Measurements from ENCODE around the gene ZNF189.
"Not testable (repeated sequence)": the region's sequence is repeated elsewhere in the genome, so short reads cannot be mapped to it uniquely, and the experiment has no call there.

ZNF189 gene

GRCh38 chr9:101376111-101376848 lies 22.4 kb upstream of the ZNF189 start:
- no peak overlapping the region for H3K4me2 ChIP-seq
- H3K9ac ChIP-seq = no peak overlapping the region
- H3K9me3 ChIP-seq = peaks cover 8% of the 10 kb centered on the region; the same call in 1 of the 2 replicates
- no peaks in the 10 kb centered on the region for H4K20me1 ChIP-seq
- H3K27ac ChIP-seq = no peak overlapping the region
- no peak for TF ChIP-seq Cebpa-rat (IDR thresholded peaks at IDR 0.05)
- no peak overlapping the region for H3K4me3 ChIP-seq
- no peaks in the 10 kb centered on the region for H3K27me3 ChIP-seq
- H3K36me3 ChIP-seq = no peaks in the 10 kb centered on the region
- H3K4me1 ChIP-seq = no peaks in the 10 kb centered on the region

GRCh38 chr9:101380295-101380694 lies 18.4 kb upstream of the ZNF189 start:
- Histone ChIP-seq H4K20me1 (no peaks in the 10 kb centered on the region), H3K27me3 (no peaks in the 10 kb centered on the region), H3K9ac (no peak overlapping the region), H3K36me3 (peaks cover 6% of the 10 kb centered on the region), H3K4me1 (no peaks in the 10 kb centered on the region), H3K27ac (no peak overlapping the region), H3K4me3 (no peak overlapping the region), H3K9me3 (peaks cover 15% of the 10 kb centered on the region), H3K4me2 (no peak overlapping the region)
- TF ChIP-seq Cebpa-rat (IDR thresholded peaks at IDR 0.05) = no peak

GRCh38 chr9:101381118-101381517 lies 17.5 kb upstream of the ZNF189 start:
- H3K9ac ChIP-seq = no peak overlapping the region
- no peak for TF ChIP-seq Cebpa-rat (IDR thresholded peaks at IDR 0.05)
- no peak overlapping the region for H3K27ac ChIP-seq
- peaks cover 22% of the 10 kb centered on the region for H3K9me3 ChIP-seq
- H3K4me2 ChIP-seq = no peak overlapping the region
- H3K27me3 ChIP-seq = no peaks in the 10 kb centered on the region
- H3K4me3 ChIP-seq = no peak overlapping the region
- H4K20me1 ChIP-seq = no peaks in the 10 kb centered on the region
- peaks cover 9% of the 10 kb centered on the region for H3K36me3 ChIP-seq
- no peaks in the 10 kb centered on the region for H3K4me1 ChIP-seq

DNA sequence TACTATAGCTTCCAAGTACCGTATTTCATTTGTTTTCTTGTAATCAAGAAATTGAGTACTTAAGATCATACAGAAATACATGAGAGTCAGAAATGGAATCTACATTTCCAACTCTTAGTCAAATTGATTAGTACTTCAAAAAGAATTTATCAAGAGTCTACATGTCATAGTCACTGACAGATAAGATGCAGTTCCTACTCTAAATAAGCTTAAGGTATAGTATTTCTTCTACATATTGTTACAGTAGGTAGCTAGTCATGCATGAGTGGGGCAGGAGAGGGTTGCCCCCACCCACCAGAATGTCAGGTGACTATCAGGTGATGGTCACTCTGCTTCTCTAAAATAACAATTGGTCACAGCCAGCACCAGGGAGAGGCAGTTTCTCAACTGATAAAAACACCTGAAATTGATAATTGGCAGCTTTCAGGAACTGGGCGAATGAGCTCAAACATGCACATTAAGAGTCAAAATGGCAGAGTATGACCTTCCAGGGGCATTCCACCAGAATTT lies 16.8 kb upstream of the ZNF189 start:
- Histone ChIP-seq H3K4me1 (no peaks in the 10 kb centered on the region), H3K27me3 (no peaks in the 10 kb centered on the region), H3K4me3 (no peak overlapping the region), H3K36me3 (peaks cover 9% of the 10 kb centered on the region), H3K27ac (no peak overlapping the region), H3K9ac (no peak overlapping the region), H3K9me3 (peaks cover 22% of the 10 kb centered on the region), H3K4me2 (no peak overlapping the region), H4K20me1 (no peaks in the 10 kb centered on the region)
- no peak for TF ChIP-seq Cebpa-rat (IDR thresholded peaks at IDR 0.05)

GRCh38 chr9:101383361-101383760 lies 15.3 kb upstream of the ZNF189 start:
- H3K27me3 ChIP-seq = no peaks in the 10 kb centered on the region
- no peak overlapping the region for H3K27ac ChIP-seq
- no peak overlapping the region for H3K4me3 ChIP-seq
- peaks cover 20% of the 10 kb centered on the region for H3K9me3 ChIP-seq
- H3K4me2 ChIP-seq = no peak overlapping the region
- H3K36me3 ChIP-seq = peaks cover 20% of the 10 kb centered on the region
- no peak overlapping the region for H3K9ac ChIP-seq
- no peaks in the 10 kb centered on the region for H4K20me1 ChIP-seq
- no peak for TF ChIP-seq Cebpa-rat (IDR thresholded peaks at IDR 0.05)
- no peaks in the 10 kb centered on the region for H3K4me1 ChIP-seq

GRCh38 chr9:101384873-101385536 lies 13.6 kb upstream of the ZNF189 start, which contains the start of gene BAAT:
Gene BAAT (minus strand): TSS chr9:101385006. CDS start chr9:101371404, 13,602 bp downstream.
- not testable (repeated sequence) for H3K27ac ChIP-seq, H4K20me1 ChIP-seq, H3K4me1 ChIP-seq, H3K27me3 ChIP-seq, H3K9ac ChIP-seq, H3K4me3 ChIP-seq, H3K4me2 ChIP-seq
- peaks cover 14% of the 10 kb centered on the region for H3K9me3 ChIP-seq
- peaks cover 33% of the 10 kb centered on the region for H3K36me3 ChIP-seq

- TF ChIP-seq Cebpa-rat (IDR thresholded peaks at IDR 0.05) = no peak
- H3K9me3 ChIP-seq = peaks cover 20% of the 10 kb centered on the region
- H3K36me3 ChIP-seq = peaks cover 51% of the 10 kb centered on the region
- H3K4me1 ChIP-seq = no peaks in the 10 kb centered on the region
- H3K4me3 ChIP-seq = no peak overlapping the region
- no peak overlapping the region for H3K27ac ChIP-seq
- no peak overlapping the region for H3K9ac ChIP-seq
- H3K4me2 ChIP-seq = no peak overlapping the region
- peaks cover 26% of the 10 kb centered on the region; the same call in 1 of the 2 replicates for H4K20me1 ChIP-seq
- no peaks in the 10 kb centered on the region for H3K27me3 ChIP-seq
Measured at GRCh38 chr9:101387871-101388506, 10.7 kb upstream of the ZNF189 start.

GRCh38 chr9:101388507-101388993 lies 10.1 kb upstream of the ZNF189 start:
- Histone ChIP-seq H3K27ac (no peak overlapping the region), H3K4me2 (no peak overlapping the region), H4K20me1 (peaks cover 26% of the 10 kb centered on the region; the same call in 1 of the 2 replicates), H3K27me3 (no peaks in the 10 kb centered on the region), H3K4me1 (no peaks in the 10 kb centered on the region), H3K4me3 (no peak overlapping the region), H3K9me3 (peaks cover 26% of the 10 kb centered on the region), H3K36me3 (peaks cover 55% of the 10 kb centered on the region), H3K9ac (no peak overlapping the region)
- no peak for TF ChIP-seq Cebpa-rat (IDR thresholded peaks at IDR 0.05)

DNA sequence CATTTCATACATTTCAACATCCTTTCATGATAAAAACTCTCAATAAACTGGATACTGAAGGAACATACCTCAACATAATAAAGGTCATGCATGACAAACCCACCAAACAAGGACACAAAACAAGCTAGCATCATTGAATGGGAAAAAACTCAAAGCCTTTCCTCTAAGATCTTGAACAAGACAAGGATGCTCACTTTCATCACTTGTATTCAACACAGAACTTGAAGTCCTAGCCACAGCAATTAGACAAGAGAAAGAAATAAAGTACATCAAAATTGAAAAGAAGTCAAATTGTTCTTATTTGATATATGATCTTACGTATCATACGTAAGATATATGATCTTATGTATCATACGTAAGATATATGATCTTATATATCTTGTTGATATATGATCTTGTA lies 5.5 kb upstream of the ZNF189 start:
- Histone ChIP-seq H3K9me3 (peaks cover 42% of the 10 kb centered on the region), H3K4me3 (no peak overlapping the region), H3K4me1 (peaks cover 17% of the 10 kb centered on the region), H3K27me3 (no peaks in the 10 kb centered on the region), H3K36me3 (peaks cover 69% of the 10 kb centered on the region), H4K20me1 (peaks cover 26% of the 10 kb centered on the region; the same call in 1 of the 2 replicates), H3K27ac (no peak overlapping the region), H3K9ac (no peak overlapping the region), H3K4me2 (no peak overlapping the region)
- no peak for TF ChIP-seq Cebpa-rat (IDR thresholded peaks at IDR 0.05)
